H9 (cell line): ENCODE data around the gene STARD7. TPM values are rescaled to one million over a fixed set of nuclear protein-coding genes. Genes with fewer than 3 reads are reported as not detected.

Experiments
- DNase-seq: peaks from one replicate; pipeline ENCODE4 v3.0.0-alpha.2; 2017
- H2AFZ ChIP-seq: one replicate; pipeline ENCODE4 v1.6.1; 2013; ENCODE audit warnings: mild to moderate bottlenecking, low read length, control low read depth, moderate library complexity
- H2AK5ac ChIP-seq: 2 replicates; pipeline ENCODE4 v1.6.1; 2013; ENCODE audit warnings: low read length, control low read depth, mixed read lengths; ENCODE audit not compliant: insufficient read length
- H2BK120ac ChIP-seq: one replicate; pipeline ENCODE4 v1.6.1; 2013; ENCODE audit warnings: low read depth, mild to moderate bottlenecking, low read length, control low read depth, inconsistent platforms; ENCODE audit not compliant: poor library complexity, severe bottlenecking
- H2BK12ac ChIP-seq: 2 replicates; pipeline ENCODE4 v1.6.1; 2013; ENCODE audit warnings: low read length, control low read depth, mixed read lengths, low read depth; ENCODE audit not compliant: insufficient read length
- H2BK15ac ChIP-seq: 2 replicates; pipeline ENCODE4 v1.6.1; 2013; ENCODE audit warnings: low read depth, low read length, control low read depth
- H2BK20ac ChIP-seq: one replicate; pipeline ENCODE4 v1.6.1; 2013; ENCODE audit warnings: low read depth, mild to moderate bottlenecking, low read length, control low read depth, inconsistent platforms; ENCODE audit not compliant: poor library complexity, severe bottlenecking
- H2BK5ac ChIP-seq: 2 replicates; pipeline ENCODE4 v1.6.1; 2013; ENCODE audit warnings: low read length, control low read depth, mixed read lengths; ENCODE audit not compliant: insufficient read length
- H3K14ac ChIP-seq: 2 replicates; pipeline ENCODE4 v1.6.1; 2013; ENCODE audit warnings: low read length, control low read depth; ENCODE audit not compliant: insufficient read depth
- H3K18ac ChIP-seq: 2 replicates; pipeline ENCODE4 v1.6.1; 2013; ENCODE audit warnings: low read depth, mild to moderate bottlenecking, mixed read lengths, low read length, control low read depth; ENCODE audit not compliant: insufficient read length
- H3K23ac ChIP-seq: 2 replicates; pipeline ENCODE4 v1.6.1; 2013; ENCODE audit warnings: low read length, control low read depth, mixed read lengths, low read depth; ENCODE audit not compliant: insufficient read length
- H3K23me2 ChIP-seq: 2 replicates; pipeline ENCODE4 v1.6.1; 2013; ENCODE audit warnings: low read depth, mild to moderate bottlenecking, mixed read lengths, low read length, control low read depth; ENCODE audit not compliant: insufficient read length, poor library complexity, severe bottlenecking
- H3K27ac ChIP-seq: 2 replicates; pipeline ENCODE4 v1.5.1; 2013; ENCODE audit warnings: low read length, control low read depth, mixed read lengths, low read depth; ENCODE audit not compliant: insufficient read length
- H3K27me3 ChIP-seq: 2 replicates; pipeline ENCODE4 v1.6.1; 2013; ENCODE audit warnings: low read length, control low read depth, inconsistent platforms; ENCODE audit not compliant: insufficient read depth
- H3K4ac ChIP-seq: 2 replicates; pipeline ENCODE4 v1.6.1; 2013; ENCODE audit warnings: low read depth, mild to moderate bottlenecking, control low read depth, inconsistent platforms, low read length, moderate library complexity
- H3K4me1 ChIP-seq: 2 replicates; pipeline ENCODE4 v1.6.1; 2013; ENCODE audit warnings: low read length, control low read depth, inconsistent platforms; ENCODE audit not compliant: insufficient read depth
- H3K4me2 ChIP-seq: 2 replicates; pipeline ENCODE4 v1.6.1; 2013; ENCODE audit warnings: low read length, control low read depth, mixed read lengths; ENCODE audit not compliant: insufficient read length, insufficient read depth
- H3K56ac ChIP-seq: 2 replicates; pipeline ENCODE4 v1.6.1; 2013; ENCODE audit warnings: low read depth, mild to moderate bottlenecking, mixed read lengths, low read length, control low read depth; ENCODE audit not compliant: insufficient read length
- H3K79me1 ChIP-seq: 2 replicates; pipeline ENCODE4 v1.6.1; 2013; ENCODE audit warnings: low read depth, mild to moderate bottlenecking, moderate library complexity, low read length, control low read depth, inconsistent platforms; ENCODE audit not compliant: insufficient read depth, poor library complexity, severe bottlenecking
- H3K79me2 ChIP-seq: 2 replicates; pipeline ENCODE4 v1.6.1; 2013; ENCODE audit warnings: low read length, control low read depth, inconsistent platforms; ENCODE audit not compliant: insufficient read depth
- H3K9ac ChIP-seq: 2 replicates; pipeline ENCODE4 v1.6.1; 2013; ENCODE audit warnings: low read length, control low read depth, mixed read lengths; ENCODE audit not compliant: insufficient read length; ENCODE audit errors: extremely low read depth
- H3K9me3 ChIP-seq: one replicate; pipeline ENCODE4 v1.6.1; 2013; ENCODE audit warnings: low read depth, low read length, inconsistent platforms; ENCODE audit not compliant: control insufficient read depth
- H3T11ph ChIP-seq: one replicate; pipeline ENCODE4 v1.6.1; 2013; ENCODE audit warnings: mild to moderate bottlenecking, low read length, control low read depth, inconsistent platforms
- H4K20me1 ChIP-seq: one replicate; pipeline ENCODE4 v1.6.1; 2013; ENCODE audit not compliant: control insufficient read depth, insufficient read length, insufficient read depth
- H4K5ac ChIP-seq: 2 replicates; pipeline ENCODE4 v1.6.1; 2013; ENCODE audit warnings: low read depth, mild to moderate bottlenecking, mixed read lengths, low read length, control low read depth; ENCODE audit not compliant: insufficient read length
- H4K8ac ChIP-seq: replicated peaks from 2 replicates; pipeline ENCODE4 v1.6.1; 2013; ENCODE audit warnings: low read length, control low read depth, mixed read lengths, low read depth; ENCODE audit not compliant: insufficient read length
- H4K91ac ChIP-seq: 2 replicates; pipeline ENCODE4 v1.6.1; 2013; ENCODE audit warnings: low read depth, mild to moderate bottlenecking, moderate library complexity, mixed read lengths, low read length, control low read depth; ENCODE audit not compliant: insufficient read length
- H3K27ac Mint-ChIP-seq, 3 experiments: 2 replicates in 2 of 3; 3 replicates in 1 of 3; pipeline ENCODE4 v1.8.0; 2020 to 2021; ENCODE audit warnings: mixed read lengths in 3 of 3, mild to moderate bottlenecking in 1 of 3, moderate library complexity in 1 of 3
- H3K27me3 Mint-ChIP-seq: 2 replicates; pipeline ENCODE4 v1.8.0; 2021; ENCODE audit warnings: low read depth, mild to moderate bottlenecking, moderate library complexity, mixed read lengths
- H3K36me3 Mint-ChIP-seq, 3 experiments: 2 replicates in 2 of 3; 3 replicates in 1 of 3; pipeline ENCODE4 v1.8.0; 2020 to 2021; ENCODE audit warnings: low read depth in 3 of 3, mixed read lengths in 3 of 3; ENCODE audit not compliant: insufficient read depth in 1 of 3
- H3K4me1 Mint-ChIP-seq, 2 experiments: 2 replicates each; pipeline ENCODE4 v1.8.0; 2020; ENCODE audit warnings: mixed read lengths in 2 of 2
- H3K4me3 Mint-ChIP-seq, 2 experiments: 2 replicates in 1 of 2; 3 replicates in 1 of 2; pipeline ENCODE4 v1.8.0; 2020 to 2021; ENCODE audit warnings: mild to moderate bottlenecking in 2 of 2, mixed read lengths in 2 of 2, moderate library complexity in 1 of 2
- H3K9me3 Mint-ChIP-seq, 2 experiments: 2 replicates in 1 of 2; 3 replicates in 1 of 2; pipeline ENCODE4 v1.8.0; 2020; ENCODE audit warnings: mild to moderate bottlenecking in 2 of 2, mixed read lengths in 2 of 2, moderate library complexity in 1 of 2
- WGBS: extraction: QIAGEN DNeasy Blood & Tissue Kit; methylation state at CpG from one replicate; pipeline ENCODE4 v1.1.7; 2013; ENCODE audit warnings: missing lambda C conversion rate, low lambda C conversion rate, mixed read lengths; ENCODE audit not compliant: insufficient read length; ENCODE audit errors: extremely low coverage; 5-methylcytosine and 5-hydroxymethylcytosine counted together
- total RNA-seq: library from RNA; stranded (reverse); gene quantifications from 2 replicates; pipeline ENCODE4 v1.2.1, GENCODE V29; 2021
- TF ChIP-seq, protein P1 (sequence below): fragments of 200-600 bp; sonication (generic); conservative IDR thresholded peaks from 3 replicates; pipeline ENCODE4 v1.8.0; 2021; ENCODE audit warnings: antibody characterized with exemption, mild to moderate bottlenecking

Gene STARD7
- total RNA-seq, 1 experiment from 2014 or later: 212 TPM

DNA sequence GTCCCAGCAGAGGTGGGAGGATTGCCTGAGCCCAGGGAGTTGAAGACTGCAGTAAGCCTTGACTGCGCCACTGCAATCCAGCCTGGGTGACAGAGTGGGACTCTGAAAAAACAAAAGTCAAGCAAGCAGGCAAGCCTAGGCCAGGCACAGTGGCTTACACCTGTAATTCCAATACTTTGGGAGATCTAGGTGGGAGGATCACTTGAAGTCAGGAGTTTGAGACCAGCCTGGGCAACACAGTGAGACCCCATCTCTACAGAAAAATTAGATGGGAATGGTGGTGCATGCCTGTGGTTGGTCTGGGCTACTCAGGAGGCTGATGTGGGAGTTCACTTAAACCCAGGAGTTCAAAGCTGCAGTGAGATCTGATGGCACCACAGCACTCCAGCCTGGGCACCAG, 28.6 kb downstream of the STARD7 start:
- H3K4me3 Mint-ChIP-seq: no peak overlapping the region
- Histone ChIP-seq H2BK5ac (no peak overlapping the region), H3K9me3 (no peaks in the 10 kb centered on the region), H2BK12ac (no peak overlapping the region), H2AFZ (no peak overlapping the region), H4K5ac (no peak overlapping the region), H4K20me1 (no peaks in the 10 kb centered on the region), H4K8ac (no peak overlapping the region), H3K18ac (no peak overlapping the region), H3K4me1 (no peaks in the 10 kb centered on the region), H2BK20ac (no peak overlapping the region), H3K27me3 (no peaks in the 10 kb centered on the region), H2BK120ac (no peak overlapping the region), H3K23ac (no peak overlapping the region), H3K56ac (no peak overlapping the region), H3K9ac (no peak overlapping the region), H3K4me2 (no peak overlapping the region), H3K14ac (no peak overlapping the region), H3K79me2 (no peaks in the 10 kb centered on the region), H2AK5ac (no peak overlapping the region), H4K91ac (no peak overlapping the region), H3K23me2 (no peaks in the 10 kb centered on the region), H3T11ph (no peak overlapping the region), H3K79me1 (no peaks in the 10 kb centered on the region), H2BK15ac (no peak overlapping the region), H3K4ac (no peak overlapping the region), H3K27ac (no peak overlapping the region)
- no peaks in the 10 kb centered on the region for H3K9me3 Mint-ChIP-seq
- TF ChIP-seq, protein P1, sequence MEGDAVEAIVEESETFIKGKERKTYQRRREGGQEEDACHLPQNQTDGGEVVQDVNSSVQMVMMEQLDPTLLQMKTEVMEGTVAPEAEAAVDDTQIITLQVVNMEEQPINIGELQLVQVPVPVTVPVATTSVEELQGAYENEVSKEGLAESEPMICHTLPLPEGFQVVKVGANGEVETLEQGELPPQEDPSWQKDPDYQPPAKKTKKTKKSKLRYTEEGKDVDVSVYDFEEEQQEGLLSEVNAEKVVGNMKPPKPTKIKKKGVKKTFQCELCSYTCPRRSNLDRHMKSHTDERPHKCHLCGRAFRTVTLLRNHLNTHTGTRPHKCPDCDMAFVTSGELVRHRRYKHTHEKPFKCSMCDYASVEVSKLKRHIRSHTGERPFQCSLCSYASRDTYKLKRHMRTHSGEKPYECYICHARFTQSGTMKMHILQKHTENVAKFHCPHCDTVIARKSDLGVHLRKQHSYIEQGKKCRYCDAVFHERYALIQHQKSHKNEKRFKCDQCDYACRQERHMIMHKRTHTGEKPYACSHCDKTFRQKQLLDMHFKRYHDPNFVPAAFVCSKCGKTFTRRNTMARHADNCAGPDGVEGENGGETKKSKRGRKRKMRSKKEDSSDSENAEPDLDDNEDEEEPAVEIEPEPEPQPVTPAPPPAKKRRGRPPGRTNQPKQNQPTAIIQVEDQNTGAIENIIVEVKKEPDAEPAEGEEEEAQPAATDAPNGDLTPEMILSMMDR: no peak
- peaks cover 4% of the 10 kb centered on the region; the same call in 1 of the 2 replicates for H3K27me3 Mint-ChIP-seq
- no peaks in the 10 kb centered on the region for H3K4me1 Mint-ChIP-seq
- no peak for DNase-seq
- no peak overlapping the region for H3K27ac Mint-ChIP-seq
- peaks cover 4 to 12% (median 11%) of the 10 kb centered on the region in 3 experiments; a peak in 6 of 7 replicates for H3K36me3 Mint-ChIP-seq
- no CpG with 5 or more reads among the region's 1 CpG for WGBS
